Kidney epithelial cell (primary cell): ENCODE data around the gene NFAT5. TPM values are rescaled to one million over a fixed set of nuclear protein-coding genes. Genes with fewer than 3 reads are reported as not detected.

Experiments
- DNase-seq: peaks from one replicate; pipeline ENCODE4 v3.0.0-alpha.2; 2010; ENCODE audit warnings: low read depth
- H3K27me3 ChIP-seq: 2 replicates; pipeline ENCODE4 v1.6.0; 2011; ENCODE audit warnings: low read length; ENCODE audit not compliant: control insufficient read depth, insufficient read depth
- H3K36me3 ChIP-seq: 2 replicates; pipeline ENCODE4 v1.5.1; 2011; ENCODE audit warnings: low read length; ENCODE audit not compliant: control insufficient read depth, insufficient read depth
- H3K4me3 ChIP-seq: 2 replicates; pipeline ENCODE4 v1.5.1; 2011; ENCODE audit warnings: low read depth, mild to moderate bottlenecking, control low read depth, low read length
- total RNA-seq: library from RNA; depleted of rRNA; stranded (reverse); fragments of >200 nt; gene quantifications from 2 replicates; pipeline ENCODE4 v1.2.3, GENCODE V29; 2015
- TF ChIP-seq, protein P1 (sequence below): IDR thresholded peaks from 2 replicates; pipeline ENCODE4 v1.5.1; 2011; ENCODE audit warnings: mild to moderate bottlenecking, moderate library complexity, low read length, control low read depth, inconsistent platforms; ENCODE audit not compliant: insufficient read depth, poor library complexity, severe bottlenecking

The NFAT5 gene
- total RNA-seq, 1 donor from 2014 or later = 29.1 TPM

DNA sequence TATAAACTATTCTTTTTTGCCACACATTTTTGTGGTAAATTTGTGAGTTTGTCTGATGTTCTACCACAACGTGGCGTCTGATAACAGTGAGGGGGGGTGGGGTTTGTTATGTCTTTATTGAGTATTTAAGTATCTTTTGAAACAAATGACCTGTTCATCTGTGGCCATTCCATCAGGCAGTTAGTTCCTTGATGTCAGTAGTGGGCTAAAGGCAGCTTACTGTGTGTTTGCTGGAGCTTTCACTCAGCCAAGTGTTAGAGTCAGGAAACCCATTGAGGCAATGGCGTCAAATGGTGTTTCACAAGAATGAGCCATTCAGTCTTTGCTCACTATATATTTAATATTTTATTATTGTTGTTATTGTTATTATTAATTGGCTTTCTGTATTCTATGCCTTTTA lies 132.6 kb downstream of the NFAT5 start:
- no peak for DNase-seq
- Histone ChIP-seq H3K4me3 (no peak overlapping the region), H3K36me3 (peaks cover 2% of the 10 kb centered on the region), H3K27me3 (no peaks in the 10 kb centered on the region)
- TF ChIP-seq, protein P1, sequence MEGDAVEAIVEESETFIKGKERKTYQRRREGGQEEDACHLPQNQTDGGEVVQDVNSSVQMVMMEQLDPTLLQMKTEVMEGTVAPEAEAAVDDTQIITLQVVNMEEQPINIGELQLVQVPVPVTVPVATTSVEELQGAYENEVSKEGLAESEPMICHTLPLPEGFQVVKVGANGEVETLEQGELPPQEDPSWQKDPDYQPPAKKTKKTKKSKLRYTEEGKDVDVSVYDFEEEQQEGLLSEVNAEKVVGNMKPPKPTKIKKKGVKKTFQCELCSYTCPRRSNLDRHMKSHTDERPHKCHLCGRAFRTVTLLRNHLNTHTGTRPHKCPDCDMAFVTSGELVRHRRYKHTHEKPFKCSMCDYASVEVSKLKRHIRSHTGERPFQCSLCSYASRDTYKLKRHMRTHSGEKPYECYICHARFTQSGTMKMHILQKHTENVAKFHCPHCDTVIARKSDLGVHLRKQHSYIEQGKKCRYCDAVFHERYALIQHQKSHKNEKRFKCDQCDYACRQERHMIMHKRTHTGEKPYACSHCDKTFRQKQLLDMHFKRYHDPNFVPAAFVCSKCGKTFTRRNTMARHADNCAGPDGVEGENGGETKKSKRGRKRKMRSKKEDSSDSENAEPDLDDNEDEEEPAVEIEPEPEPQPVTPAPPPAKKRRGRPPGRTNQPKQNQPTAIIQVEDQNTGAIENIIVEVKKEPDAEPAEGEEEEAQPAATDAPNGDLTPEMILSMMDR = no peak

DNA sequence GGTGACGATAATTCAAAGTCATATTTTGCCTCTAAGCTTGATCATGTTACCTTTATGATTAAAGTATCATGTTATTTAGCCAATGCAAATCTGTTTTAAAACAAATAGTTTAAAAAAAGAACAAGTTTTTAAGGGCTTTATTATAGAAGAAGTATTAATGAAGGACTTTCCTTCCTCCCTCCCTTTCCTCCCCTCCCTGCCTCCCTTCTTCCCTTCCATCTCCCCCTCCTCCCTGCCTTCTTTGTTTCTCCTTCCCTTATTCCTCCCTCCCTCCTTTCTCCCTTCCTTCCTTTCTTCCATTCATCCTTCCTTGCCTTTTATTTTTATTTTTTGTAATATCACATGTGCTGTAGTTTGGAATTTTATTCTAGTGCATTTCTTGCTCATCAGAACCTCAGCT lies 134.1 kb downstream of the NFAT5 start:
- Histone ChIP-seq H3K4me3 (no peak overlapping the region), H3K27me3 (no peaks in the 10 kb centered on the region), H3K36me3 (no peaks in the 10 kb centered on the region)
- no peak for DNase-seq
- TF ChIP-seq, protein P1 = no peak

DNA sequence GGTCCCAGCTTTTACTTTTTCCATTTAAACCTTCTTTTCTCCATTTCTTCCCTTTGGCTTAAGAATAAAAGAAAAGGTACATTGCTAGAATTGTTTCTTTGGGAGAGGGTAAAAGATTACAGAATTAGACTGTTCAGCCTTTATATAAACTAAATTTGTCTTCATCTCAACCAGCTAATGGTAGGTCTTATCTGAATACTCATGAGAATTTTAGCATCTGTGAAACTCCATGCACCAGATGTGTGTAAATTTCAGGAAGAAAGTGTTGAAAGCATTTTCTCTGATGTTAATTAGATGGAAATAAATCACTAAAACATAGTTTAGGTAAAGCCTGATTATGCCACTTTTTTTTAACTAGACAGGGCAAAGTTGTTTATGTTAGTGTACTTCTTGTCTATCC lies 135.7 kb downstream of the NFAT5 start:
- Histone ChIP-seq H3K27me3 (no peaks in the 10 kb centered on the region), H3K4me3 (no peak overlapping the region), H3K36me3 (no peaks in the 10 kb centered on the region)
- TF ChIP-seq, protein P1 = no peak
- no peak for DNase-seq

DNA sequence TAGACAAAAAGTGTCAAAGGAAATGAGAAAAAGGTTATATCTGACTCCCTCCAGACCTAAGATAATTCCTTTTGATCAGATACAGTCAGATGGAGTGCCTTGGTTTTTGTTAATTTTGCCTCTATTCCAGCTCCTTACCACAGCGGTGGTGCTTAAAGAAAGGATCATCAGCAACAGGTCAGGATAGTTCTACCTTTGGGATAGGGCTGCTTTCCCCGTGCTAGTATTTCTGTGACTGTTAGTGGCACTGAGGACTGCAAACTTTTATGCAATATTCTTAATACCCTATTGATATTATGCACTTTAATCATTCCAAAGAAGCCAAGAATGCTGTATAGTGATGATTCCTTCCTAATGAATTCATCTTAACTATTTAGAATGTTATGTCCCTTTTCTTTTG lies 136.1 kb downstream of the NFAT5 start:
- TF ChIP-seq, protein P1 = no peak
- H3K27me3 ChIP-seq = no peaks in the 10 kb centered on the region
- DNase-seq = no peak
- no peaks in the 10 kb centered on the region for H3K36me3 ChIP-seq
- no peak overlapping the region for H3K4me3 ChIP-seq

DNA sequence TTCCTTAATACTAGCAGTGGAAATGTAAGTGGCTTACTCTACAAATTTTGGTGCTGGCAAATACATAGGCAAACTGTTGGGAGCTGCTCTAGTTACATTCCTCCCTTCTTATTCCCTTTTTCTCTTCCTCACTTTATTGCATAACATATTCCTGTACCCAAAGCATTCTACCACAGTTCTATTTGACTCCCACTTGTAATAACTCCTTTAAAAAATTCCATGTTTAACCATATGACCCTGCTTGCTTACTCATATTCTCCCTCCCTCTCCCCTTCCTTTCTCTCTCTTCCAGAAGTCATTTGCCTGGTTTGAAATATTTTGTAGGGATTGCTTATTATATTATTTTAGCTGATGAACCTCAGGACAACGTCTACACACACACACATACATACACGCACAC lies 137.9 kb downstream of the NFAT5 start:
- Histone ChIP-seq H3K27me3 (no peaks in the 10 kb centered on the region), H3K4me3 (no peak overlapping the region), H3K36me3 (no peaks in the 10 kb centered on the region)
- DNase-seq = no peak
- TF ChIP-seq, protein P1 = no peak

DNA sequence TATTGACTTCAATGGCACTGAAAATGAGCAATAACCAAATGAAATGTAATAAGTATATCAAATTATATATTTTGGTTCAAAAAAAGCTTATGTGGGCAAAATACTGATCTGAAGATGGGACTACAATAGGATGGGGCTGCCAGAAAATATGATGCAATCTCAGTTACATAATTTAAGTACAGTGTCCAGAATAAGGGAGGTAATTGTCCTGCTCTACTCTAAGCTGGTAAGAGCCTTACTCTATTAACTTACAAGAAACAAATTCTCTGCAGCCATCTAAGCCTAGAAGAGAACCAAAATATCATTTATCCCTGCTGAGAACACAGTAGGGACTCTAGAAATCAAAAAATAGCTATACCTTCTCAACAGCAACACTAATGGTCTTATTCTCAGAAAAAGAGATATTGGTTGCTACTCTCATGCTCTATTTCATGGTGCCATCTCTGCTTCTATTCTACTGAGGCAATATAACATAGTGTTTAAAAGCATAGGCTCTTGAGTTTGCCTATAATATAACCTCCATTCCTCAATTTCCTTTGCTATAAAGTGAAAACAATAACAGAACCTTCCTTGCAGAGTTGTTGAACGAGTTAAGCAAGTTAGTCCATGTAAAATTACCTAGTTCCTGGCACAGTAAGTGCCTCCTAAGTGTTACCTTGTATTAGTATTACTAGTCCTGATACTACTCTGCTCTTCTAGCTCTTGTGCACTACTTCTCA lies 140.6 kb downstream of the NFAT5 start:
- TF ChIP-seq, protein P1 = no peak
- Histone ChIP-seq H3K27me3 (no peaks in the 10 kb centered on the region), H3K36me3 (no peaks in the 10 kb centered on the region), H3K4me3 (no peak overlapping the region)
- DNase-seq = no peak
